ENCODE results near the gene PCBP3. TPM values are rescaled to one million over a fixed set of nuclear protein-coding genes. Genes with fewer than 3 reads are reported as not detected.

PCBP3 gene
- total and polyA plus RNA-seq, 10 of the 15 experiments (the other 5 are each of a cell fraction or from before 2014, with no cell fraction given) = 0.09 to 1.3 (median 0.46) TPM; not detected in 3

- ATAC-seq (no peak), FAIRE-seq (no peak), DNase-seq (ENCODE audit: low read depth, low spot score) (no peak)
- intact Hi-C loops (cut with micrococcal nuclease; ENCODE audit: unreplicated experiment) (no loop called here), in situ Hi-C loops (cut with MboI) (no loop called here)
- TF ChIP-seq NR2F1 (conservative IDR thresholded peaks at IDR 0.05) = no peak
- TF ChIP-seq POLR2AphosphoS2 (IDR thresholded peaks at IDR 0.05; ENCODE audit: low read depth, low read length) = no peak
- TF ChIP-seq CTCF (IDR thresholded peaks at IDR 0.05 in 2 of 3, conservative IDR thresholded peaks at IDR 0.05 in 1 of 3; ENCODE audit: control insufficient read depth in 2 of 3, extremely low read depth in 1 of 3, insufficient read depth in 1 of 3, low read depth in 3 of 3, low read length in 3 of 3) = no peak
- TF ChIP-seq KLF5 (IDR thresholded peaks at IDR 0.05; ENCODE audit: partially characterized antibody) = no peak
- no peak for TF ChIP-seq NKRF (conservative IDR thresholded peaks at IDR 0.05)
- TF ChIP-seq PKNOX1 (IDR thresholded peaks at IDR 0.05) = no peak
- no peak for TF ChIP-seq BRCA1 (IDR thresholded peaks at IDR 0.05; ENCODE audit: low read depth, low read length)
- no peak for TF ChIP-seq CEBPZ (IDR thresholded peaks at IDR 0.05; ENCODE audit: low read depth, low read length)
- no peak for TF ChIP-seq ATF2 (IDR thresholded peaks at IDR 0.05; ENCODE audit: low read length)
- no peak for TF ChIP-seq MTA2 (IDR thresholded peaks at IDR 0.05; ENCODE audit: low read depth)
- TF ChIP-seq IRF5 (IDR thresholded peaks at IDR 0.05; ENCODE audit: borderline replicate concordance) = no peak
- TF ChIP-seq IRF4 (IDR thresholded peaks at IDR 0.05; ENCODE audit: low read depth, low read length) = no peak
- no peak for TF ChIP-seq FOXK2 (IDR thresholded peaks at IDR 0.05)
- Histone ChIP-seq H4K20me1 (ENCODE audit: control insufficient read depth, insufficient read depth) (no peaks in the 10 kb centered on the region), H3K27ac (ENCODE audit: control insufficient read depth, insufficient read depth) (no peak overlapping the region), H3K4me1 (ENCODE audit: control insufficient read depth, insufficient read depth, low read length) (no peaks in the 10 kb centered on the region), H3K9me3 (replicated peaks; ENCODE audit: control insufficient read depth, insufficient read depth, low read length) (no peaks in the 10 kb centered on the region; the same call in 2 of the 3 replicates), H3K4me3 (no peak overlapping the region), H3K9ac (ENCODE audit: control insufficient read depth, insufficient read depth, low read length) (no peak overlapping the region), H2AFZ (ENCODE audit: control insufficient read depth, low read depth, low read length) (no peak overlapping the region), H3K36me3 (ENCODE audit: control insufficient read depth in 2 of 2, insufficient read depth in 2 of 2, low read length in 1 of 2) (no peaks in the 10 kb centered on the region), H3K27me3 (replicated peaks in 1 of 2; ENCODE audit: control insufficient read depth in 2 of 2, insufficient read depth in 2 of 2, low read length in 1 of 2) (no peaks in the 10 kb centered on the region), H3K79me2 (ENCODE audit: control insufficient read depth, insufficient read depth, low read length) (no peaks in the 10 kb centered on the region), H3K4me2 (ENCODE audit: control insufficient read depth, insufficient read depth) (no peak overlapping the region)
- WGBS (ENCODE audit: insufficient coverage, insufficient replicate concordance, low lambda C conversion rate, missing lambda C conversion rate) = 33% methylated on average over 3 of the region's 3 CpGs
- RAD21 ChIA-PET (ENCODE audit: unreplicated experiment) = no interaction called here
- CTCF ChIA-PET = no interaction called here
- POLR2A ChIA-PET = no interaction called here
- no TSS peak for BruUV-seq (replicated peaks)
- SMC1A ChIA-PET (ENCODE audit: uncharacterized antibody, unreplicated experiment) = no interaction called here
Measured at GRCh38 chr21:45780647-45781046, 137.1 kb downstream of the PCBP3 start.

Data from GM12878 (cell line).